Hepatocyte (in vitro differentiated cells): ENCODE measurements around the gene ZNF358. TPM values are rescaled to one million over a fixed set of nuclear protein-coding genes. Genes with fewer than 3 reads are reported as not detected.

Source experiments
- DNase-seq: peaks from one replicate; pipeline ENCODE4 v3.0.0-alpha.2; 2016; ENCODE audit warnings: low spot score
- H2AFZ ChIP-seq: fragments of 200-600 bp; sonication (generic); 2 replicates; pipeline ENCODE4 v1.6.0; 2016; ENCODE audit warnings: antibody characterized with exemption, mild to moderate bottlenecking
- H3K27ac ChIP-seq: fragments of 200-600 bp; sonication (generic); 2 replicates; pipeline ENCODE4 v1.5.1; 2016; ENCODE audit warnings: mild to moderate bottlenecking
- H3K27me3 ChIP-seq: fragments of 200-600 bp; sonication (generic); 2 replicates; pipeline ENCODE4 v1.6.1; 2016
- H3K36me3 ChIP-seq: fragments of 200-600 bp; sonication (generic); replicated peaks from 2 replicates; pipeline ENCODE4 v1.5.1; 2016; ENCODE audit warnings: low read depth; ENCODE audit not compliant: insufficient read depth
- H3K4me1 ChIP-seq: fragments of 200-600 bp; sonication (generic); 2 replicates; pipeline ENCODE4 v1.5.1; 2016; ENCODE audit warnings: mild to moderate bottlenecking, moderate library complexity; ENCODE audit not compliant: insufficient read depth
- H3K4me2 ChIP-seq: fragments of 200-600 bp; sonication (generic); 2 replicates; pipeline ENCODE4 v1.6.0; 2016
- H3K4me3 ChIP-seq: fragments of 200-600 bp; sonication (generic); 2 replicates; pipeline ENCODE4 v1.5.1; 2016; ENCODE audit warnings: mild to moderate bottlenecking
- H3K79me2 ChIP-seq: fragments of 200-600 bp; sonication (generic); 2 replicates; pipeline ENCODE4 v1.6.0; 2017; ENCODE audit warnings: mild to moderate bottlenecking
- H3K9me2 ChIP-seq: fragments of 200-600 bp; sonication (generic); replicated peaks from 2 replicates; pipeline ENCODE4 v1.6.0; 2017; ENCODE audit warnings: mild to moderate bottlenecking; ENCODE audit not compliant: insufficient read depth
- H3K9me3 ChIP-seq: fragments of 200-600 bp; sonication (generic); 2 replicates; pipeline ENCODE4 v1.5.1; 2016; ENCODE audit warnings: low read depth, mild to moderate bottlenecking
- H4K20me1 ChIP-seq: fragments of 200-600 bp; sonication (generic); 2 replicates; pipeline ENCODE4 v1.6.0; 2016; ENCODE audit warnings: mild to moderate bottlenecking; ENCODE audit not compliant: insufficient read depth, poor library complexity, severe bottlenecking
- CTCF ChIP-seq: fragments of 200-600 bp; sonication (generic); IDR thresholded peaks from 2 replicates; pipeline ENCODE4 v1.5.1; 2016; ENCODE audit warnings: antibody characterized with exemption, mild to moderate bottlenecking; ENCODE audit not compliant: poor library complexity
- EZH2 ChIP-seq: fragments of 200-600 bp; sonication (generic); IDR thresholded peaks from 2 replicates; pipeline ENCODE4 v1.6.1; 2016; ENCODE audit warnings: antibody characterized with exemption, mild to moderate bottlenecking, borderline replicate concordance
- EZH2phosphoT487 ChIP-seq: fragments of 200-600 bp; sonication (generic); IDR thresholded peaks from one replicate; pipeline ENCODE4 v1.6.1; 2018; ENCODE audit warnings: antibody characterized with exemption, mild to moderate bottlenecking, low read depth, moderate library complexity; ENCODE audit not compliant: unreplicated experiment, severe bottlenecking
- WGBS: methylation state at CpG from one replicate; pipeline ENCODE4 v1.1.6; 2016; ENCODE audit warnings: low lambda C conversion rate; ENCODE audit errors: missing lambda C conversion rate; 5-methylcytosine and 5-hydroxymethylcytosine counted together
- polyA plus RNA-seq: library from polyadenylated mRNA; unstranded; fragments of >200 nt; fragmentation: Nextera tagmentation; extraction: Ambion mirVana; gene quantifications from 2 replicates; pipeline ENCODE4 v1.2.1, GENCODE V29; 2016
- total RNA-seq: library from RNA; depleted of rRNA; stranded (reverse); fragments of >200 nt; gene quantifications from 2 replicates; pipeline ENCODE4 v1.2.3, GENCODE V29; 2014

Gene ZNF358
- total and polyA plus RNA-seq, 2 experiments from 2014 or later = 37.8 to 39.9 TPM

GRCh38 chr19:7513809-7514642, 1.9 kb upstream of the ZNF358 start:
- no peak overlapping the region for H3K4me3 ChIP-seq
- H3K79me2 ChIP-seq = peaks cover 24% of the 10 kb centered on the region
- 84% methylated on average over 5 of the region's 5 CpGs for whole genome bisulfite sequencing
- no peaks in the 10 kb centered on the region for H3K9me2 ChIP-seq
- H2AFZ ChIP-seq = no peak overlapping the region
- no peak for TF ChIP-seq EZH2
- no peak for TF ChIP-seq EZH2phosphoT487
- no peak for TF ChIP-seq CTCF
- H3K27ac ChIP-seq = no peak overlapping the region
- no peaks in the 10 kb centered on the region for H3K36me3 ChIP-seq
- H3K4me1 ChIP-seq = peaks cover 13% of the 10 kb centered on the region
- no peaks in the 10 kb centered on the region for H3K27me3 ChIP-seq
- H3K4me2 ChIP-seq = no peak overlapping the region
- DNase-seq = no peak
- no peaks in the 10 kb centered on the region for H4K20me1 ChIP-seq
- no peaks in the 10 kb centered on the region for H3K9me3 ChIP-seq

DNA sequence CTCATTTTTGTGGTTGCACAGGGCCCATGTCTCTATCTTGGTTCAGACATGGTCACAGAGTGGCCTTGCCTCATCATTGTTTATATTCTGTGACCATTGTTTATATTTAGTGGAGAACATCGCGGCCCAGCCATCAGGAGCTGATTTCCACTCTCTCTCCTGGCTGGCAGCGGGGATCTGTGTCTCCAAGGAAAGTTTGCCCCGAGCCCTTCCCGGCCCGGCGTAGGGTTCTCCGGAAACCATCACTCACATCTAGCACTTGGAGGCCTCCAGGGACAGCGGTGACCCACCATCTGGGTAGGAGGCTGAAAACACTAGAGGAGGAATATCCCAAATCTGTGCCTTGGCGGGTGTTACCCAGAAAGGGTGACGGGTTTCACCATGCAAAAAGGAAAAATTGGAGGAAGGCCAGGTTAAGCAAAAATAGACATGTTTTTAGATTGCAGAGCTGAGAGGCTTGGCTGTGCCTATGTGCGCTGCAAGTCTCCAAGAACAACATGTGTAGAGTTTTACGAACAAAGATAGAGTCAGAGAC, 726 bp upstream of the ZNF358 start:
- Histone ChIP-seq H3K9me3 (no peaks in the 10 kb centered on the region), H3K27ac (peak overlapping the region; percentile 97), H3K36me3 (no peaks in the 10 kb centered on the region), H3K4me2 (peak overlapping the region; percentile 96), H3K4me3 (peak overlapping the region; percentile 87), H2AFZ (peak overlapping the region; percentile 99), H3K79me2 (peaks cover 24% of the 10 kb centered on the region), H4K20me1 (no peaks in the 10 kb centered on the region), H3K9me2 (no peaks in the 10 kb centered on the region), H3K27me3 (no peaks in the 10 kb centered on the region), H3K4me1 (peaks cover 13% of the 10 kb centered on the region)
- WGBS = 56% methylated on average over 13 of the region's 13 CpGs
- DNase-seq = peak; percentile 36
- TF ChIP-seq EZH2 = no peak
- no peak for TF ChIP-seq EZH2phosphoT487
- no peak for TF ChIP-seq CTCF

GRCh38 chr19:7516333-7516732, 430 bp downstream of the ZNF358 start:
- peaks cover 13% of the 10 kb centered on the region for H3K4me1 ChIP-seq
- H3K4me2 ChIP-seq = peak overlapping the region; percentile 98
- H3K27me3 ChIP-seq = no peaks in the 10 kb centered on the region
- no peak for TF ChIP-seq EZH2
- no peak for TF ChIP-seq EZH2phosphoT487
- no peak for TF ChIP-seq CTCF
- no peaks in the 10 kb centered on the region for H4K20me1 ChIP-seq
- H3K9me2 ChIP-seq = no peaks in the 10 kb centered on the region
- no peaks in the 10 kb centered on the region for H3K9me3 ChIP-seq
- peak; percentile 31 for DNase-seq
- peak overlapping the region; percentile 56 for H2AFZ ChIP-seq
- H3K27ac ChIP-seq = peak overlapping the region; percentile 88
- no peaks in the 10 kb centered on the region for H3K36me3 ChIP-seq
- 5% methylated on average over 2 of the region's 28 CpGs for WGBS
- peak overlapping the region; percentile 91 for H3K4me3 ChIP-seq
- H3K79me2 ChIP-seq = peaks cover 24% of the 10 kb centered on the region
